Loucy (cell line): ENCODE data around the gene CENPVL3.
A peak's percentile ranks its signal among the peaks of the same experiment; 100 is the strongest.

ENCODE experiments used
- H2AFZ ChIP-seq: fragments of 200-600 bp; sonication (generic); 2 replicates; pipeline ENCODE4 v1.6.0; 2016; ENCODE audit warnings: antibody characterized with exemption, mild to moderate bottlenecking, low read length, moderate library complexity
- H3F3A ChIP-seq: fragments of 200-600 bp; 2 replicates; pipeline ENCODE4 v1.6.0; 2016; ENCODE audit warnings: antibody characterized with exemption, low read depth, mild to moderate bottlenecking
- H3K27me3 ChIP-seq: fragments of 200-600 bp; sonication (generic); 2 replicates; pipeline ENCODE4 v1.6.1; 2014; ENCODE audit warnings: low read length, mild to moderate bottlenecking; ENCODE audit not compliant: insufficient read depth, poor library complexity, severe bottlenecking
- H3K36me3 ChIP-seq: fragments of 200-600 bp; sonication (generic); 2 replicates; pipeline ENCODE4 v1.6.1; 2016; ENCODE audit warnings: low read length; ENCODE audit not compliant: insufficient read depth
- H3K4me1 ChIP-seq: fragments of 200-600 bp; sonication (generic); 2 replicates; pipeline ENCODE4 v1.5.1; 2014; ENCODE audit warnings: low read length, mild to moderate bottlenecking; ENCODE audit not compliant: insufficient read depth, poor library complexity, severe bottlenecking
- H3K4me2 ChIP-seq: fragments of 200-600 bp; sonication (generic); 2 replicates; pipeline ENCODE4 v1.6.0; 2014; ENCODE audit warnings: antibody characterized with exemption, low read length, low read depth, mild to moderate bottlenecking; ENCODE audit not compliant: poor library complexity, severe bottlenecking
- H3K4me3 ChIP-seq: fragments of 200-600 bp; sonication (generic); 2 replicates; pipeline ENCODE4 v1.5.1; 2014; ENCODE audit warnings: low read length, mild to moderate bottlenecking, mixed read lengths; ENCODE audit not compliant: poor library complexity, severe bottlenecking
- H3K79me2 ChIP-seq: fragments of 200-600 bp; sonication (generic); 2 replicates; pipeline ENCODE4 v1.6.1; 2014; ENCODE audit warnings: low read length; ENCODE audit not compliant: insufficient read depth
- H3K9ac ChIP-seq: fragments of 200-600 bp; sonication (generic); 2 replicates; pipeline ENCODE4 v1.6.0; 2014; ENCODE audit warnings: mild to moderate bottlenecking, low read depth, low read length, moderate library complexity; ENCODE audit not compliant: poor library complexity, severe bottlenecking
- H3K9me2 ChIP-seq: fragments of 200-600 bp; sonication (generic); replicated peaks from 2 replicates; pipeline ENCODE4 v1.6.1; 2016; ENCODE audit warnings: low read depth, low read length, mixed read lengths
- H3K9me3 ChIP-seq: fragments of 200-600 bp; sonication (generic); 2 replicates; pipeline ENCODE4 v1.6.1; 2014; ENCODE audit warnings: mild to moderate bottlenecking, antibody characterized with exemption, low read length, low read depth; ENCODE audit not compliant: insufficient read depth
- H4K20me1 ChIP-seq: fragments of 200-600 bp; sonication (generic); 2 replicates; pipeline ENCODE4 v1.6.0; 2014; ENCODE audit warnings: antibody characterized with exemption, low read length, mild to moderate bottlenecking; ENCODE audit not compliant: insufficient read depth, poor library complexity, severe bottlenecking
- EZH2phosphoT487 ChIP-seq: fragments of 200-600 bp; IDR thresholded peaks from 2 replicates; pipeline ENCODE4 v1.6.1; 2018; ENCODE audit warnings: antibody characterized with exemption, mild to moderate bottlenecking, moderate library complexity, borderline replicate concordance
- TF ChIP-seq, protein P1 (sequence below): fragments of 200-600 bp; sonication (generic); conservative IDR thresholded peaks from 2 replicates; pipeline ENCODE4 v1.5.1; 2014; ENCODE audit warnings: mild to moderate bottlenecking, antibody characterized with exemption, low read length

Gene CENPVL3

GRCh38 chrX:51614353-51615012 lies 4.2 kb downstream of the CENPVL3 start:
- no peaks in the 10 kb centered on the region for H4K20me1 ChIP-seq
- H3K4me3 ChIP-seq: peak overlapping the region; percentile 32

DNA sequence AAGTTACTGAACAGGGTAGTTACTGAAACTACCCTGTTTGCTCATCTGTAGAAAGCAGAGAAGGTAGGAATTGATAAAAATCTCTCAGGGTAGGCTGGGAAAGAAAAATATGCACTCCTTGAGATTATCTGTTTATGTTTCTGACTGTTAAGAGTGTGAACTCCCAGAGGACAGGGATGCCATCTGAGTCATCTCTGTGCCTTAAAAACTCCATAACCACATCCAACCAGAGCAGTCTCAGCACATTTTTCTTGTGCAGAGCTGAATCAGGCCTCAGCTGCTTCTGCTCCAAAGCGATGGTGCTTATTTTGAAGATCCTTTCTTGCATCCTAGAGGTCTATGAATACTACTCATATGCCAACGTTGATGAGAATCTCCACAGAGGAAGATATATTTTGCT lies 9.9 kb downstream of the CENPVL3 start:
- Histone ChIP-seq H3K9me3 (no peaks in the 10 kb centered on the region), H3F3A (no peaks in the 10 kb centered on the region), H3K79me2 (no peaks in the 10 kb centered on the region), H4K20me1 (no peaks in the 10 kb centered on the region), H3K4me3 (no peak overlapping the region), H3K9ac (no peak overlapping the region), H3K27me3 (no peaks in the 10 kb centered on the region), H3K36me3 (no peaks in the 10 kb centered on the region), H3K9me2 (no peaks in the 10 kb centered on the region), H2AFZ (no peak overlapping the region), H3K4me1 (no peaks in the 10 kb centered on the region), H3K4me2 (no peak overlapping the region)
- no peak for TF ChIP-seq EZH2phosphoT487
- TF ChIP-seq, protein P1, sequence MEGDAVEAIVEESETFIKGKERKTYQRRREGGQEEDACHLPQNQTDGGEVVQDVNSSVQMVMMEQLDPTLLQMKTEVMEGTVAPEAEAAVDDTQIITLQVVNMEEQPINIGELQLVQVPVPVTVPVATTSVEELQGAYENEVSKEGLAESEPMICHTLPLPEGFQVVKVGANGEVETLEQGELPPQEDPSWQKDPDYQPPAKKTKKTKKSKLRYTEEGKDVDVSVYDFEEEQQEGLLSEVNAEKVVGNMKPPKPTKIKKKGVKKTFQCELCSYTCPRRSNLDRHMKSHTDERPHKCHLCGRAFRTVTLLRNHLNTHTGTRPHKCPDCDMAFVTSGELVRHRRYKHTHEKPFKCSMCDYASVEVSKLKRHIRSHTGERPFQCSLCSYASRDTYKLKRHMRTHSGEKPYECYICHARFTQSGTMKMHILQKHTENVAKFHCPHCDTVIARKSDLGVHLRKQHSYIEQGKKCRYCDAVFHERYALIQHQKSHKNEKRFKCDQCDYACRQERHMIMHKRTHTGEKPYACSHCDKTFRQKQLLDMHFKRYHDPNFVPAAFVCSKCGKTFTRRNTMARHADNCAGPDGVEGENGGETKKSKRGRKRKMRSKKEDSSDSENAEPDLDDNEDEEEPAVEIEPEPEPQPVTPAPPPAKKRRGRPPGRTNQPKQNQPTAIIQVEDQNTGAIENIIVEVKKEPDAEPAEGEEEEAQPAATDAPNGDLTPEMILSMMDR: no peak

More at GRCh38 chrX:51614353-51615012, 4.2 kb downstream of the CENPVL3 start:
- Histone ChIP-seq H3K9me3 (no peaks in the 10 kb centered on the region), H3K9me2 (no peaks in the 10 kb centered on the region), H3F3A (no peaks in the 10 kb centered on the region), H3K9ac (no peak overlapping the region), H3K4me2 (peak overlapping the region; percentile 59), H3K27me3 (no peaks in the 10 kb centered on the region), H2AFZ (peak overlapping the region; percentile 73), H3K4me1 (no peaks in the 10 kb centered on the region), H3K36me3 (no peaks in the 10 kb centered on the region), H3K79me2 (no peaks in the 10 kb centered on the region)
- TF ChIP-seq, protein P1: peak; percentile 70
- no peak for TF ChIP-seq EZH2phosphoT487

GRCh38 chrX:51608126-51608525 lies 10.6 kb downstream of the CENPVL3 start:
- Histone ChIP-seq H3K27me3 (no peaks in the 10 kb centered on the region), H3K4me2 (no peak overlapping the region), H3K79me2 (no peaks in the 10 kb centered on the region), H3K4me3 (no peak overlapping the region), H3K9me2 (no peaks in the 10 kb centered on the region), H3K9me3 (no peaks in the 10 kb centered on the region), H2AFZ (no peak overlapping the region), H3K4me1 (no peaks in the 10 kb centered on the region), H4K20me1 (no peaks in the 10 kb centered on the region), H3K36me3 (no peaks in the 10 kb centered on the region), H3F3A (no peaks in the 10 kb centered on the region), H3K9ac (no peak overlapping the region)
- TF ChIP-seq, protein P1: no peak
- no peak for TF ChIP-seq EZH2phosphoT487
